ENCODE results near the gene MEIS2. TPM values are rescaled to one million over a fixed set of nuclear protein-coding genes. Genes with fewer than 3 reads are reported as not detected.

The MEIS2 gene
- total RNA-seq, 2 donors from 2014 or later = 24.3 to 29.8 TPM

DNA sequence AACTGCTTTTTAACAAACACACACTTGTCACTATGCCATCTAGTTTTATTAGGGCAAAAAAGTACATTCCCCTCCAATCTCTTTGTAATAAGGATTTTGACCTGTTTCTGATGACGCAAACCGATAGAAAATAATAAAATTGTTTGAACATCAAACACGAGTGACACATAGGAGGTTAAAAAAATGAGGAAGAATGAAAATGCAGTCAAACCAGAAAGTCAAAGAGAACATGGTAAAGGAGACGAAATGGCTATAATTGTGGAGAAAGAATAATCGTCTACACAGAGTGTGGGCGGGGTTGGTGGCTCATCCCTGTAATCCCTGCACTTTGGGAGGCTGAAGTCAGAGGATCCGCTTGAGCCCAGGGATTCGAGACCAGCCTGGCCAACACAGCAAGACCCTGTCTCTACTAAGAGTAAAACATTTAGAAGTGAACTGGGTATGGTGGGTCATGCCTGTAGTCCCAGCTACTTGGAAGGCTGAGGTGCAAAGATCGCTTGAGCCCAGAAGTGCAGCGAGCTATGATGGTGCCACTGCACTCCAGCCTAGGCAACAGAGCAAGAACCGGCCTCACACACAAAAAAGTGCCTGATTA is 83.2 kb downstream of the MEIS2 start:
- Histone ChIP-seq H3K4me1 (peaks cover 0 to 32% of the 10 kb centered on the region in 2 donors), H3K27me3 (no peaks in the 10 kb centered on the region), H3K27ac (peak overlapping the region in 1 of 2 donors; percentile 9), H3K36me3 (no peaks in the 10 kb centered on the region), H3K4me3 (no peak overlapping the region), H3K9me3 (no peaks in the 10 kb centered on the region)
- TF ChIP-seq, protein P1, sequence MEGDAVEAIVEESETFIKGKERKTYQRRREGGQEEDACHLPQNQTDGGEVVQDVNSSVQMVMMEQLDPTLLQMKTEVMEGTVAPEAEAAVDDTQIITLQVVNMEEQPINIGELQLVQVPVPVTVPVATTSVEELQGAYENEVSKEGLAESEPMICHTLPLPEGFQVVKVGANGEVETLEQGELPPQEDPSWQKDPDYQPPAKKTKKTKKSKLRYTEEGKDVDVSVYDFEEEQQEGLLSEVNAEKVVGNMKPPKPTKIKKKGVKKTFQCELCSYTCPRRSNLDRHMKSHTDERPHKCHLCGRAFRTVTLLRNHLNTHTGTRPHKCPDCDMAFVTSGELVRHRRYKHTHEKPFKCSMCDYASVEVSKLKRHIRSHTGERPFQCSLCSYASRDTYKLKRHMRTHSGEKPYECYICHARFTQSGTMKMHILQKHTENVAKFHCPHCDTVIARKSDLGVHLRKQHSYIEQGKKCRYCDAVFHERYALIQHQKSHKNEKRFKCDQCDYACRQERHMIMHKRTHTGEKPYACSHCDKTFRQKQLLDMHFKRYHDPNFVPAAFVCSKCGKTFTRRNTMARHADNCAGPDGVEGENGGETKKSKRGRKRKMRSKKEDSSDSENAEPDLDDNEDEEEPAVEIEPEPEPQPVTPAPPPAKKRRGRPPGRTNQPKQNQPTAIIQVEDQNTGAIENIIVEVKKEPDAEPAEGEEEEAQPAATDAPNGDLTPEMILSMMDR (IDR thresholded peaks at IDR 0.05) = no peak
- DNase-seq (ENCODE audit: low spot score) = no peak

GRCh38 chr15:37016231-37016630 is 84.1 kb downstream of the MEIS2 start:
- DNase-seq (ENCODE audit: low spot score) = peak; percentile 63
- Histone ChIP-seq H3K4me3 (no peak overlapping the region), H3K36me3 (no peaks in the 10 kb centered on the region), H3K4me1 (peaks cover 0 to 32% of the 10 kb centered on the region in 2 donors), H3K27ac (peak overlapping the region; percentile 9 to 66), H3K27me3 (no peaks in the 10 kb centered on the region), H3K9me3 (no peaks in the 10 kb centered on the region)
- TF ChIP-seq, protein P1 (IDR thresholded peaks at IDR 0.05) = no peak

DNA sequence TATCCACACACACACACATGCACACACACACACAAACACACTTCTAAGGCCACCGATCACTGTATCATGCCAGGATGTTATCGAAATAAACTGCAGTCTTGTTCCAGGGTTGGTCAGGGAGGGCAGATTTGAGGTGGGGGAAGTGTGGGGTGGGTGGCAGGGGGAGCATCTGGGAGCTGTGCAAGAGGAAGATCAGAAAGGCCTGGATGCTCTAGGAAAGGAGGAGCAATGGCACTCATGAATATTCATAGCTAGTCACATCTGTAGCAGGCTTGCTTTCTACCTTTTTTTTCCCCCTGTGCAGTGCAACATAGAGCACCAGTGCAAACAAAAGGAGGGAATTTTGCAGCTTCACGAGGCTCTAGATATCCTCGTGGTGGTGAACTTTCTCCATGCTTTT is 84.9 kb downstream of the MEIS2 start:
- H3K4me3 ChIP-seq = no peak overlapping the region
- TF ChIP-seq, protein P1 (IDR thresholded peaks at IDR 0.05) = no peak

DNA sequence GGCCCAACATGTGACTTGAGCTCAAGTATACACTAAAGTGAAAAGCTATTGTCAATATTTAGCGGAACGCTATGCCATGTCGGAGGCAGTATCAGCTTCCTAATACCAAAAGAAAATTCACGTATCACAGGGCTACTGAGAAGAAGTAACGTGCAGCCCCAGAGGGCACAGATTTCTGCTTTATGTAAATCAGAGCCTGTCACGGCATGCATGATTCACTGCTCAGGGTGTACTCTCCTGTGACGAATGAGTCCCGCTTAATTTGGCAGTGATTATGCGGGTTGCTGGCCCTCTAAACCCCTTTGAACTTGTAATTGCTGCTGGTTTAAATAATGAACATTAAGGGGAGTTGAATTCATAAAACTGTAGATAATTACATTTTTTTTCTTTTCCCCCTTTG is 85.3 kb downstream of the MEIS2 start:
- no peaks in the 10 kb centered on the region for H3K9me3 ChIP-seq
- TF ChIP-seq, protein P1 (IDR thresholded peaks at IDR 0.05) = no peak
- DNase-seq (ENCODE audit: low spot score) = peak; percentile 75
- no peaks in the 10 kb centered on the region for H3K27me3 ChIP-seq
- no peaks in the 10 kb centered on the region for H3K36me3 ChIP-seq
- peaks cover 0 to 29% of the 10 kb centered on the region in 2 donors for H3K4me1 ChIP-seq
- peak overlapping the region; percentile 9 to 66 for H3K27ac ChIP-seq
- no peak overlapping the region for H3K4me3 ChIP-seq

More for the DNA sequence above, 84.9 kb downstream of the MEIS2 start:
- no peak for DNase-seq (ENCODE audit: low spot score)
- no peaks in the 10 kb centered on the region for H3K36me3 ChIP-seq
- no peaks in the 10 kb centered on the region for H3K9me3 ChIP-seq
- H3K27me3 ChIP-seq = no peaks in the 10 kb centered on the region
- H3K27ac ChIP-seq = peak overlapping the region; percentile 9 to 66
- H3K4me1 ChIP-seq = peaks cover 0 to 32% of the 10 kb centered on the region in 2 donors

GRCh38 chr15:37014566-37014965 is 85.8 kb downstream of the MEIS2 start:
- H3K27me3 ChIP-seq = no peaks in the 10 kb centered on the region
- H3K27ac ChIP-seq = peak overlapping the region; percentile 9 to 66
- H3K9me3 ChIP-seq = no peaks in the 10 kb centered on the region
- peaks cover 0 to 25% of the 10 kb centered on the region in 2 donors for H3K4me1 ChIP-seq
- H3K36me3 ChIP-seq = no peaks in the 10 kb centered on the region
- TF ChIP-seq, protein P1 (IDR thresholded peaks at IDR 0.05) = no peak
- DNase-seq (ENCODE audit: low spot score) = no peak
- no peak overlapping the region for H3K4me3 ChIP-seq

DNA sequence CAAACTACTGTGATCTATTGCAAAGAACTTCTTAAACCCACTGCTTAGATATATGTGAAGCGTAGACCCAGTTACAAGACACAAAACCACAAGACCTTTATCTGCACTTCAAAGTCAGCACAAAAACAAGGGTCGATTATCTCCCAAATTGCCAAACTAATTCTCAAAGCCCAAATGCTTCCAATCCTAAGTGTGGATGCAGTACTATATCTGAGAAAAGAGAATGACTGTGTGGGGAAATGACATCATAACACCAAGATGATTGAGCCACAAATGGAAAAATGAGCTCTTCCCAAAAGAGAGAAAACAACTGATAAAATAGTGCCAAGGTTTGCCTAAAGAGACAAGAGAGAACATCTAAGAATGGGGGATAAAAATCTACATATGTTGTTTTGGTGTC is 86.2 kb downstream of the MEIS2 start:
- Histone ChIP-seq H3K4me1 (peaks cover 0 to 20% of the 10 kb centered on the region in 2 donors), H3K9me3 (no peaks in the 10 kb centered on the region), H3K36me3 (no peaks in the 10 kb centered on the region), H3K27ac (peak overlapping the region; percentile 15 to 66), H3K27me3 (no peaks in the 10 kb centered on the region), H3K4me3 (no peak overlapping the region)
- DNase-seq (ENCODE audit: low spot score) = no peak
- TF ChIP-seq, protein P1 (IDR thresholded peaks at IDR 0.05) = no peak
